Loucy (cell line): ENCODE measurements around the gene CNTN1.

Experiments
- H2AFZ ChIP-seq: fragments of 200-600 bp; sonication (generic); 2 replicates; pipeline ENCODE4 v1.6.0; 2016; ENCODE audit warnings: antibody characterized with exemption, mild to moderate bottlenecking, low read length, moderate library complexity
- H3F3A ChIP-seq: fragments of 200-600 bp; 2 replicates; pipeline ENCODE4 v1.6.0; 2016; ENCODE audit warnings: antibody characterized with exemption, low read depth, mild to moderate bottlenecking
- H3K27me3 ChIP-seq: fragments of 200-600 bp; sonication (generic); 2 replicates; pipeline ENCODE4 v1.6.1; 2014; ENCODE audit warnings: low read length, mild to moderate bottlenecking; ENCODE audit not compliant: insufficient read depth, poor library complexity, severe bottlenecking
- H3K36me3 ChIP-seq: fragments of 200-600 bp; sonication (generic); 2 replicates; pipeline ENCODE4 v1.6.1; 2016; ENCODE audit warnings: low read length; ENCODE audit not compliant: insufficient read depth
- H3K4me1 ChIP-seq: fragments of 200-600 bp; sonication (generic); 2 replicates; pipeline ENCODE4 v1.5.1; 2014; ENCODE audit warnings: low read length, mild to moderate bottlenecking; ENCODE audit not compliant: insufficient read depth, poor library complexity, severe bottlenecking
- H3K4me2 ChIP-seq: fragments of 200-600 bp; sonication (generic); 2 replicates; pipeline ENCODE4 v1.6.0; 2014; ENCODE audit warnings: antibody characterized with exemption, low read length, low read depth, mild to moderate bottlenecking; ENCODE audit not compliant: poor library complexity, severe bottlenecking
- H3K4me3 ChIP-seq: fragments of 200-600 bp; sonication (generic); 2 replicates; pipeline ENCODE4 v1.5.1; 2014; ENCODE audit warnings: low read length, mild to moderate bottlenecking, mixed read lengths; ENCODE audit not compliant: poor library complexity, severe bottlenecking
- H3K79me2 ChIP-seq: fragments of 200-600 bp; sonication (generic); 2 replicates; pipeline ENCODE4 v1.6.1; 2014; ENCODE audit warnings: low read length; ENCODE audit not compliant: insufficient read depth
- H3K9ac ChIP-seq: fragments of 200-600 bp; sonication (generic); 2 replicates; pipeline ENCODE4 v1.6.0; 2014; ENCODE audit warnings: mild to moderate bottlenecking, low read depth, low read length, moderate library complexity; ENCODE audit not compliant: poor library complexity, severe bottlenecking
- H3K9me2 ChIP-seq: fragments of 200-600 bp; sonication (generic); replicated peaks from 2 replicates; pipeline ENCODE4 v1.6.1; 2016; ENCODE audit warnings: low read depth, low read length, mixed read lengths
- H3K9me3 ChIP-seq: fragments of 200-600 bp; sonication (generic); 2 replicates; pipeline ENCODE4 v1.6.1; 2014; ENCODE audit warnings: mild to moderate bottlenecking, antibody characterized with exemption, low read length, low read depth; ENCODE audit not compliant: insufficient read depth
- H4K20me1 ChIP-seq: fragments of 200-600 bp; sonication (generic); 2 replicates; pipeline ENCODE4 v1.6.0; 2014; ENCODE audit warnings: antibody characterized with exemption, low read length, mild to moderate bottlenecking; ENCODE audit not compliant: insufficient read depth, poor library complexity, severe bottlenecking
- CTCF ChIP-seq: fragments of 200-600 bp; sonication (generic); conservative IDR thresholded peaks from 2 replicates; pipeline ENCODE4 v1.5.1; 2014; ENCODE audit warnings: mild to moderate bottlenecking, antibody characterized with exemption, low read length
- EZH2phosphoT487 ChIP-seq: fragments of 200-600 bp; IDR thresholded peaks from 2 replicates; pipeline ENCODE4 v1.6.1; 2018; ENCODE audit warnings: antibody characterized with exemption, mild to moderate bottlenecking, moderate library complexity, borderline replicate concordance

Gene CNTN1

GRCh38 chr12:40953076-40953475 lies 260.8 kb downstream of the CNTN1 start:
- Histone ChIP-seq H3K79me2 (no peaks in the 10 kb centered on the region), H3K9ac (no peak overlapping the region), H3K27me3 (no peaks in the 10 kb centered on the region), H3K4me3 (no peak overlapping the region), H3F3A (no peaks in the 10 kb centered on the region), H3K36me3 (no peaks in the 10 kb centered on the region), H3K4me2 (no peak overlapping the region), H3K9me3 (no peaks in the 10 kb centered on the region), H3K9me2 (no peaks in the 10 kb centered on the region), H3K4me1 (no peaks in the 10 kb centered on the region), H4K20me1 (no peaks in the 10 kb centered on the region), H2AFZ (no peak overlapping the region)
- TF ChIP-seq CTCF (no peak), EZH2phosphoT487 (no peak)

- Histone ChIP-seq H3K36me3 (no peaks in the 10 kb centered on the region), H3K4me2 (no peak overlapping the region), H3K4me3 (no peak overlapping the region), H3F3A (no peaks in the 10 kb centered on the region), H3K4me1 (no peaks in the 10 kb centered on the region), H3K9ac (no peak overlapping the region), H3K9me3 (no peaks in the 10 kb centered on the region), H3K79me2 (no peaks in the 10 kb centered on the region), H3K9me2 (no peaks in the 10 kb centered on the region), H4K20me1 (no peaks in the 10 kb centered on the region), H3K27me3 (no peaks in the 10 kb centered on the region), H2AFZ (no peak overlapping the region)
- no peak for TF ChIP-seq EZH2phosphoT487
- TF ChIP-seq CTCF: no peak
These were observed 265.2 kb downstream of the CNTN1 start for GRCh38 chr12:40957417-40957816.

- Histone ChIP-seq H4K20me1 (no peaks in the 10 kb centered on the region), H3K4me3 (no peak overlapping the region), H3K79me2 (no peaks in the 10 kb centered on the region), H3K4me1 (no peaks in the 10 kb centered on the region), H3K9me3 (no peaks in the 10 kb centered on the region), H3F3A (no peaks in the 10 kb centered on the region), H3K36me3 (no peaks in the 10 kb centered on the region), H3K9ac (no peak overlapping the region), H3K27me3 (no peaks in the 10 kb centered on the region), H3K4me2 (no peak overlapping the region), H2AFZ (no peak overlapping the region), H3K9me2 (no peaks in the 10 kb centered on the region)
- TF ChIP-seq EZH2phosphoT487 (no peak), CTCF (no peak)
These were observed 266.8 kb downstream of the CNTN1 start for GRCh38 chr12:40959041-40959440.
